Neuronal stem cell (in vitro differentiated cells): Measurements from ENCODE around the gene FHIP1A.

Experiments used
- DNase-seq: peaks from one replicate; pipeline ENCODE4 v3.0.0-alpha.2; 2013; ENCODE audit warnings: low spot score
- H2AFZ ChIP-seq: one replicate; pipeline ENCODE4 v1.6.1; 2013; ENCODE audit warnings: mild to moderate bottlenecking, low read length, inconsistent platforms
- H2AK5ac ChIP-seq: 2 replicates; pipeline ENCODE4 v1.6.1; 2013; ENCODE audit warnings: low read depth, mild to moderate bottlenecking, inconsistent platforms, low read length, moderate library complexity, mixed read lengths
- H2BK120ac ChIP-seq: 2 replicates; pipeline ENCODE4 v1.6.1; 2013; ENCODE audit warnings: low read depth, mild to moderate bottlenecking, inconsistent platforms, low read length, moderate library complexity, mixed read lengths
- H2BK12ac ChIP-seq: one replicate; pipeline ENCODE4 v1.6.1; 2013; ENCODE audit warnings: low read length, inconsistent platforms
- H2BK15ac ChIP-seq: 2 replicates; pipeline ENCODE4 v1.6.1; 2013; ENCODE audit warnings: mild to moderate bottlenecking, low read length, inconsistent platforms, mixed read lengths
- H2BK5ac ChIP-seq: one replicate; pipeline ENCODE4 v1.6.1; 2013; ENCODE audit warnings: inconsistent platforms, mild to moderate bottlenecking, low read length, moderate library complexity
- H3K14ac ChIP-seq: one replicate; pipeline ENCODE4 v1.6.1; 2013; ENCODE audit warnings: low read length, inconsistent platforms
- H3K18ac ChIP-seq: 2 replicates; pipeline ENCODE4 v1.6.1; 2013; ENCODE audit warnings: low read length, inconsistent platforms
- H3K23ac ChIP-seq: 2 replicates; pipeline ENCODE4 v1.6.1; 2013; ENCODE audit warnings: low read depth, mild to moderate bottlenecking, mixed read lengths, low read length, inconsistent platforms; ENCODE audit not compliant: poor library complexity
- H3K27ac ChIP-seq: replicated peaks from 3 replicates; pipeline ENCODE4 v1.5.1; 2013; ENCODE audit warnings: low read length, inconsistent platforms
- H3K27me3 ChIP-seq, 3 experiments: 2 replicates each; pipeline ENCODE4 v1.6.1; 2013; ENCODE audit warnings: low read length in 3 of 3, mild to moderate bottlenecking in 2 of 3, inconsistent platforms in 1 of 3, low read depth in 1 of 3, mixed read lengths in 1 of 3, moderate library complexity in 1 of 3; ENCODE audit not compliant: control insufficient read depth in 3 of 3, insufficient read depth in 3 of 3
- H3K36me3 ChIP-seq, 2 donors: replicated peaks in 1 of 2; 2 replicates each; pipeline ENCODE4 v1.6.1; 2013; ENCODE audit warnings: low read length in 2 of 2; ENCODE audit not compliant: control insufficient read depth in 2 of 2, insufficient read depth in 2 of 2
- H3K4ac ChIP-seq: 2 replicates; pipeline ENCODE4 v1.6.1; 2013; ENCODE audit warnings: inconsistent platforms, mild to moderate bottlenecking, low read length, moderate library complexity
- H3K4me1 ChIP-seq, 2 donors: 1 replicate in 1 of 2; 2 replicates in 1 of 2; pipeline ENCODE4 v1.6.1; 2013; ENCODE audit warnings: low read length in 2 of 2, low read depth in 1 of 2; ENCODE audit not compliant: control insufficient read depth in 2 of 2, insufficient read depth in 1 of 2
- H3K4me2 ChIP-seq: one replicate; pipeline ENCODE4 v1.6.1; 2013; ENCODE audit warnings: mild to moderate bottlenecking, low read length, inconsistent platforms; ENCODE audit not compliant: insufficient read depth, poor library complexity, severe bottlenecking
- H3K4me3 ChIP-seq, 2 donors: 2 replicates each; pipeline ENCODE4 v1.5.1; 2013; ENCODE audit warnings: low read length in 2 of 2, mild to moderate bottlenecking in 2 of 2, inconsistent platforms in 1 of 2, moderate library complexity in 1 of 2
- H3K79me1 ChIP-seq: one replicate; pipeline ENCODE4 v1.6.1; 2013; ENCODE audit warnings: low read depth, mild to moderate bottlenecking, inconsistent platforms, low read length, moderate library complexity
- H3K9ac ChIP-seq: one replicate; pipeline ENCODE4 v1.6.1; 2013; ENCODE audit warnings: mild to moderate bottlenecking, low read depth, low read length, inconsistent platforms; ENCODE audit not compliant: poor library complexity
- H3K9me3 ChIP-seq, 2 donors: replicated peaks in 1 of 2; 2 replicates each; pipeline versions ENCODE3 to v1.6.1; 2013; ENCODE audit warnings: low read length in 2 of 2, mild to moderate bottlenecking in 2 of 2, inconsistent platforms in 1 of 2, low read depth in 1 of 2, mixed read lengths in 1 of 2, moderate library complexity in 1 of 2; ENCODE audit not compliant: control insufficient read depth in 2 of 2, insufficient read depth in 1 of 2
- H4K8ac ChIP-seq: one replicate; pipeline ENCODE4 v1.6.1; 2013; ENCODE audit warnings: low read depth, mild to moderate bottlenecking, inconsistent platforms, low read length, moderate library complexity
- H4K91ac ChIP-seq: one replicate; pipeline ENCODE4 v1.6.1; 2013; ENCODE audit warnings: low read length, low read depth, mild to moderate bottlenecking, inconsistent platforms; ENCODE audit not compliant: poor library complexity
- WGBS, 2 donors: extraction: QIAGEN DNeasy Blood & Tissue Kit; methylation state at CpG; one replicate each; pipeline ENCODE4 v1.1.7; 2013; ENCODE audit warnings: missing lambda C conversion rate in 2 of 2, mixed read lengths in 1 of 2; ENCODE audit not compliant: insufficient read length in 2 of 2, insufficient replicate concordance in 1 of 2; ENCODE audit errors: extremely low coverage in 2 of 2; 5-methylcytosine and 5-hydroxymethylcytosine counted together

The FHIP1A gene

DNA sequence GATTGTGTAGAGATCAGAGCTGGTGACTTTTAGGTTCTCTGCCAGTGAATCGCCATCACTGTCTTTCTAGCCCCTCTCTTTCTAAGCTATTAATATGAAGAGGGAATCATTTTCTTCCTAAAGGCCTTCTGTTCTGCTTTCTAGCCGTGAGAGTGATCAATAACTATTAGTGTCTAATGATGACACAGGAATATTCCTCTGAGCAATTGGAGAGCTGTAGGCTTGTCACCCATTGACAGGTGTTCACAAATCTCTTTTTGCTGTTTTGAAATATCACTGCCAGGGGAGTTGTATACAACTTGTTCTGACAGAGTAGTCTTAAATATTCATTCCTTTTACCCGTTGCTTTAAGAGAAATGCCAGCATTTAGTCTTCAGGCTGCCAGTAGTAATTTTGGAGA is 13.9 kb downstream of the FHIP1A start:
- no peaks in the 10 kb centered on the region for H3K4me1 ChIP-seq
- no peaks in the 10 kb centered on the region for H3K79me1 ChIP-seq
- H3K4me2 ChIP-seq: no peak overlapping the region
- H2AK5ac ChIP-seq: no peak overlapping the region
- no peak overlapping the region for H3K23ac ChIP-seq
- no peak overlapping the region for H2BK120ac ChIP-seq
- H3K27ac ChIP-seq: no peak overlapping the region
- no peak overlapping the region for H2BK12ac ChIP-seq
- no peak overlapping the region for H3K4ac ChIP-seq
- DNase-seq: no peak
- no CpG with 5 or more reads among the region's 3 CpGs for WGBS, 2 donors
- no peaks in the 10 kb centered on the region for H3K27me3 ChIP-seq
- H3K14ac ChIP-seq: no peak overlapping the region
- no peak overlapping the region for H4K8ac ChIP-seq
- peaks cover 0 to 2% of the 10 kb centered on the region in 2 donors for H3K9me3 ChIP-seq
- H3K36me3 ChIP-seq: no peaks in the 10 kb centered on the region
- H2BK5ac ChIP-seq: no peak overlapping the region
- no peak overlapping the region for H3K9ac ChIP-seq
- no peak overlapping the region for H2BK15ac ChIP-seq
- H2AFZ ChIP-seq: no peak overlapping the region
- H3K18ac ChIP-seq: no peak overlapping the region
- H3K4me3 ChIP-seq: no peak overlapping the region
- no peak overlapping the region for H4K91ac ChIP-seq

GRCh38 chr4:151426513-151426912 is 17.5 kb downstream of the FHIP1A start:
- Histone ChIP-seq H3K14ac (no peak overlapping the region), H2AK5ac (no peak overlapping the region), H2BK5ac (no peak overlapping the region), H2BK12ac (no peak overlapping the region), H3K18ac (no peak overlapping the region), H3K9me3 (peaks cover 0 to 2% of the 10 kb centered on the region in 2 donors), H2AFZ (no peak overlapping the region), H3K36me3 (no peaks in the 10 kb centered on the region), H3K4me1 (no peaks in the 10 kb centered on the region), H3K9ac (no peak overlapping the region), H3K23ac (no peak overlapping the region), H3K79me1 (no peaks in the 10 kb centered on the region), H3K4me3 (no peak overlapping the region), H3K4me2 (no peak overlapping the region), H3K27me3 (peaks cover 0 to 4% (median 0%) of the 10 kb centered on the region in 3 experiments), H2BK120ac (no peak overlapping the region), H3K4ac (no peak overlapping the region), H4K91ac (no peak overlapping the region), H3K27ac (no peak overlapping the region), H2BK15ac (no peak overlapping the region), H4K8ac (no peak overlapping the region)
- no CpG with 5 or more reads among the region's 1 CpG for WGBS, 2 donors
- DNase-seq: no peak

DNA sequence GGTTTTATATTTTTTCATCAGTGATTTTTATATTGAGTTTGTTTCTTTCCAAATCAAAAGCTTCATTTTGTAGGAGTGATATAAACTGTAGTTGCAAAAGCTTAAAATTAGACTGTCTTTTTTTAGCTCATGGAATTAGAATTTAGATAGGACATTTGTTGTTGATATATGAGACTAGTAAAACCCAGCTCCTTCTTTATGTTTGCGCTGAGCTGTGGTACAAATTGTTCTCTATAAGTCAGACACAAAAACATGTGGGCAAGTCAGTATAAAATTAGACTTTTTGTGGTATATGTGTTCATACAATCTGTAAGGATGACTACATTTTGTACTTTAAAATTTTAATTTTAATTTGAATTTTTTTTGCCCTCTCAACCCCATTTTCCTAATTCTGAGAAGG is 18.3 kb downstream of the FHIP1A start:
- H3K4me2 ChIP-seq: no peak overlapping the region
- H3K14ac ChIP-seq: no peak overlapping the region
- H3K18ac ChIP-seq: no peak overlapping the region
- no CpG with 5 or more reads among the region's 1 CpG for WGBS, 2 donors
- H3K4ac ChIP-seq: no peak overlapping the region
- no peak overlapping the region for H2BK12ac ChIP-seq
- H4K8ac ChIP-seq: no peak overlapping the region
- H2AFZ ChIP-seq: no peak overlapping the region
- no peak overlapping the region for H3K4me3 ChIP-seq
- H3K36me3 ChIP-seq: no peaks in the 10 kb centered on the region
- no peak overlapping the region for H4K91ac ChIP-seq
- H2AK5ac ChIP-seq: no peak overlapping the region
- no peaks in the 10 kb centered on the region for H3K79me1 ChIP-seq
- DNase-seq: no peak
- H3K4me1 ChIP-seq: no peaks in the 10 kb centered on the region
- no peak overlapping the region for H3K23ac ChIP-seq
- no peak overlapping the region for H2BK15ac ChIP-seq
- peaks cover 0 to 4% (median 0%) of the 10 kb centered on the region in 3 experiments for H3K27me3 ChIP-seq
- peaks cover 0 to 2% of the 10 kb centered on the region in 2 donors for H3K9me3 ChIP-seq
- no peak overlapping the region for H3K9ac ChIP-seq
- H2BK120ac ChIP-seq: no peak overlapping the region
- no peak overlapping the region for H3K27ac ChIP-seq
- no peak overlapping the region for H2BK5ac ChIP-seq

DNA sequence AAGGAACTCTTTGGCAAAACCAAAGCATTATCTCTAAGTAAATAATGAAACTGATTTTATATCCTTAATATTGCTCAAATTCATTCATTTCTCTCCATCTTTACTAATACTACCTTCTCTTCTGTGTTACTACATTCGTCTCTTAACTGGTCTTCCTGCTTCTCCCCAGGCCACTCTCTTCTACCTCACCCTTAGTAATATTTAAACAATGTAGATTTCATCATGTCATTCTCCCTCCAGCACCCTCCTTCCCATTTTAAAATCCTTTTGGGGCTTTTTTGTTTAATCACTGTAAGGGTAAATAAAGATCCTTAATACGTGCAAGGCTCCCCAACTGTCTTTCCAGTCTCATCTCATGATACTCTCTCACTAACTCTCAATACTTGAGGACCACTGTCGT is 19.4 kb downstream of the FHIP1A start:
- H2BK15ac ChIP-seq: no peak overlapping the region
- no peaks in the 10 kb centered on the region for H3K36me3 ChIP-seq
- DNase-seq: no peak
- H4K8ac ChIP-seq: no peak overlapping the region
- H3K23ac ChIP-seq: no peak overlapping the region
- H3K4me3 ChIP-seq: no peak overlapping the region
- no peaks in the 10 kb centered on the region for H3K4me1 ChIP-seq
- H3K27ac ChIP-seq: no peak overlapping the region
- H3K4me2 ChIP-seq: no peak overlapping the region
- H2BK12ac ChIP-seq: no peak overlapping the region
- H2BK5ac ChIP-seq: no peak overlapping the region
- H3K79me1 ChIP-seq: no peaks in the 10 kb centered on the region
- 100% methylated on average over 1 of the region's 3 CpGs; no CpG with 5 or more reads in 1 of the 2 donors for WGBS, 2 donors
- no peak overlapping the region for H3K18ac ChIP-seq
- H4K91ac ChIP-seq: no peak overlapping the region
- H3K14ac ChIP-seq: no peak overlapping the region
- H2BK120ac ChIP-seq: no peak overlapping the region
- H3K27me3 ChIP-seq: peaks cover 0 to 4% (median 0%) of the 10 kb centered on the region in 3 experiments
- H3K4ac ChIP-seq: no peak overlapping the region
- H2AFZ ChIP-seq: no peak overlapping the region
- no peak overlapping the region for H2AK5ac ChIP-seq
- H3K9ac ChIP-seq: no peak overlapping the region
- peaks cover 0 to 2% of the 10 kb centered on the region in 2 donors for H3K9me3 ChIP-seq
